Lower leg skin (tissue), 3 donors: ENCODE data around the gene ST6GALNAC2.

Experiments
- POLR2A ChIP-seq, 2 donors: fragments of 450-650 bp; IDR thresholded peaks; one replicate each; pipeline ENCODE4 v1.6.1; 2016 to 2017; ENCODE audit warnings: antibody characterized with exemption in 2 of 2, mild to moderate bottlenecking in 1 of 2, moderate library complexity in 1 of 2
- TF ChIP-seq, protein P1 (sequence below), 3 donors: fragments of 450-650 bp; IDR thresholded peaks; one replicate each; pipeline ENCODE4 v1.5.1; 2016; ENCODE audit warnings: antibody characterized with exemption in 3 of 3, mild to moderate bottlenecking in 3 of 3, moderate library complexity in 2 of 3

DNA sequence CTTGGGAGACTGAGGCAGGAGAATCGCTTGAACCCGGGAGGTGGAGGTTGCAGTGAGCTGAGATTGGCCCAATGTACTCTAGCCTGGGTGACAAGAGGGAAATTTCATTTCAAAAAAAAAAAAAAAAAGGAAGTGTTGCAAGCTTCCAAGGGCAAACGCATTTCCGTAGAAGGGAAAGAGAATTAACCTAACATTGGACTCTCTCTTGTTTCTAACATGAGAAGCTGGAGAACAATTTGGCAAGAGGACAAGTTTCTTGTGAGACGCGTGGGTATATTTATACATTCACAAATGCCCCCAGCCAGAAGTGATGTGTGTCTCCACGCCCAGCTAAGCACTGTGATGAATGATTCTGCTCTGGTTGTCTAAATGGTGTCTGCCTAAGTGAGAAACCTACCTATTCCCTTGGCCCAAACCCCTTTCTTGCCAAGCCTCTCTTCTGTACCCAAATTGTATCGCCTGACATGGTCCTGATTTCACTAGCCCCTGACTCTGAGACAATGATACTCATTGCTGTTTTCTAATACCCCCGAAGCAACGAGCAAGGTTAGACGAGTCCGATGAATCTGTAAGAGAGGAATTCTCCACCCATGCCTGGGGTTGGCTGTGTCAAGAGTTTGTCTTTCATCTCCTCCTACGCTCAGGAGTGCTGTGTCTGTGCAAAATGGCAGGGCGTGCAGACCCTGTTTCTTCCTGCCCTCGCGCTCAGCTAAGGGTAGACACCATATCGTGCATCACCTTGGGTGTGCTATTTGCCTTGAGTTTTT lies 14.2 kb upstream of the ST6GALNAC2 start:
- no peak for TF ChIP-seq POLR2A (IDR thresholded peaks at IDR 0.05)
- TF ChIP-seq, protein P1, sequence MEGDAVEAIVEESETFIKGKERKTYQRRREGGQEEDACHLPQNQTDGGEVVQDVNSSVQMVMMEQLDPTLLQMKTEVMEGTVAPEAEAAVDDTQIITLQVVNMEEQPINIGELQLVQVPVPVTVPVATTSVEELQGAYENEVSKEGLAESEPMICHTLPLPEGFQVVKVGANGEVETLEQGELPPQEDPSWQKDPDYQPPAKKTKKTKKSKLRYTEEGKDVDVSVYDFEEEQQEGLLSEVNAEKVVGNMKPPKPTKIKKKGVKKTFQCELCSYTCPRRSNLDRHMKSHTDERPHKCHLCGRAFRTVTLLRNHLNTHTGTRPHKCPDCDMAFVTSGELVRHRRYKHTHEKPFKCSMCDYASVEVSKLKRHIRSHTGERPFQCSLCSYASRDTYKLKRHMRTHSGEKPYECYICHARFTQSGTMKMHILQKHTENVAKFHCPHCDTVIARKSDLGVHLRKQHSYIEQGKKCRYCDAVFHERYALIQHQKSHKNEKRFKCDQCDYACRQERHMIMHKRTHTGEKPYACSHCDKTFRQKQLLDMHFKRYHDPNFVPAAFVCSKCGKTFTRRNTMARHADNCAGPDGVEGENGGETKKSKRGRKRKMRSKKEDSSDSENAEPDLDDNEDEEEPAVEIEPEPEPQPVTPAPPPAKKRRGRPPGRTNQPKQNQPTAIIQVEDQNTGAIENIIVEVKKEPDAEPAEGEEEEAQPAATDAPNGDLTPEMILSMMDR (IDR thresholded peaks at IDR 0.05): no peak
